A673 (cell line): ENCODE results near the gene ADAT2. TPM values are rescaled to one million over a fixed set of nuclear protein-coding genes. Genes with fewer than 3 reads are reported as not detected.

Experiments used
- BruUV-seq: library from RNA; stranded (reverse); fragments of 400-500 nt; replicated peaks from 2 replicates; lab custom pipeline; 2021; lab: Mats Ljungman, UMichigan
- CTCF ChIA-PET: fragments of 300-600 bp; sonication (Branson Sonifier 250); formaldehyde crosslinking; loops from one replicate; lab custom pipeline; 2022; ENCODE audit warnings: antibody characterized with exemption; lab: Charles Lee
- POLR2A ChIA-PET: fragments of 300-600 bp; sonication (Branson Sonifier 250); formaldehyde crosslinking; loops from one replicate; lab custom pipeline; 2022; ENCODE audit warnings: antibody characterized with exemption; ENCODE audit not compliant: low non-redundant PET; lab: Charles Lee
- DNase-seq: peaks from one replicate; pipeline ENCODE4 v3.0.0-alpha.2; 2015; ENCODE audit warnings: low spot score
- H3K27ac ChIP-seq: fragments of 200-600 bp; sonication (generic); 2 replicates; pipeline ENCODE4 v1.5.1; 2016; ENCODE audit warnings: mixed run types, low read depth, mild to moderate bottlenecking, mixed read lengths, antibody characterized with exemption, low read length; ENCODE audit not compliant: poor library complexity, severe bottlenecking
- H3K27me3 ChIP-seq: fragments of 200-600 bp; sonication (generic); replicated peaks from 2 replicates; pipeline ENCODE4 v1.6.1; 2017; ENCODE audit warnings: mixed run types, low read depth, mild to moderate bottlenecking, mixed read lengths, antibody characterized with exemption, low read length; ENCODE audit not compliant: insufficient read depth, poor library complexity
- H3K36me3 ChIP-seq: fragments of 200-600 bp; sonication (generic); 2 replicates; pipeline ENCODE4 v1.6.1; 2016; ENCODE audit warnings: mixed run types, mild to moderate bottlenecking, mixed read lengths, antibody characterized with exemption, low read length; ENCODE audit not compliant: insufficient read depth, poor library complexity, severe bottlenecking
- H3K4me1 ChIP-seq: fragments of 200-600 bp; sonication (generic); 2 replicates; pipeline ENCODE4 v1.6.1; 2017; ENCODE audit warnings: mixed run types, mild to moderate bottlenecking, mixed read lengths, antibody characterized with exemption, low read length; ENCODE audit not compliant: insufficient read depth, poor library complexity, severe bottlenecking
- H3K4me3 ChIP-seq: fragments of 200-600 bp; sonication (generic); 2 replicates; pipeline ENCODE4 v1.5.1; 2016; ENCODE audit warnings: low read depth, mixed run types, mild to moderate bottlenecking, mixed read lengths, low read length; ENCODE audit not compliant: poor library complexity, severe bottlenecking
- H3K9me3 ChIP-seq: fragments of 200-600 bp; sonication (generic); 2 replicates; pipeline ENCODE4 v1.6.1; 2016; ENCODE audit warnings: mixed run types, low read depth, mild to moderate bottlenecking, mixed read lengths, antibody characterized with exemption, low read length; ENCODE audit not compliant: poor library complexity, severe bottlenecking
- EZH2 ChIP-seq: fragments of 200-600 bp; sonication (generic); IDR thresholded peaks from 2 replicates; pipeline ENCODE4 v1.6.1; 2017; ENCODE audit warnings: borderline replicate concordance, low read depth, mild to moderate bottlenecking, mixed read lengths, antibody characterized with exemption, low read length; ENCODE audit not compliant: poor library complexity, severe bottlenecking
- intact Hi-C: fragments of 100-400 bp; cut with micrococcal nuclease; formaldehyde crosslinking; loops from one replicate; pipeline ENCODE4 v1.10.0; 2022; ENCODE audit not compliant: unreplicated experiment
- total RNA-seq: library from RNA; stranded (reverse); gene quantifications from 2 replicates; pipeline ENCODE4 v1.2.3, GENCODE V29; 2021
- TF ChIP-seq, protein P1 (sequence below): fragments of 300-800, 200-600 bp; sonication (generic); conservative IDR thresholded peaks from 2 replicates; pipeline ENCODE4 v1.5.1; 2017; ENCODE audit warnings: low read depth, mild to moderate bottlenecking, antibody characterized with exemption, low read length, moderate library complexity, mixed read lengths

The ADAT2 gene
- total RNA-seq, 1 experiment from 2014 or later = 9.9 TPM

DNA sequence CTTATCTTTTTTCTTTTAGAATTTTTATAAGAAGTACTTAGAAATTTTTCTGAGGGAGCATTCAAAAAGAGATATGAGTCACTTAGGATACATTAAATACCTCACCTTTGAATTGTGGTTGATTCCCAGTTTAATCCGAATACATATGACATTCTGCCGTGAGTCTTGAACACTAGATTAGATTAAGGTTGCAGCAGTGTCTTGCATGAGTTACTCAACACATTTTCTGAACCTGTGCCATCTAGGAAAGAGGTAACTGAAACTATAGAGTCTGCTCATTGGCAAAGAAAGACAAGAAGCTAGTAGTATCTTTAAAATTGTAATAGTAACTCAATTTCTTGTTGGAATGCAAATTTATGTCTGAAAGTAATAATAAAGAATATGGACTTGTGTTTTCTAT, 15.1 kb upstream of the ADAT2 start:
- TF ChIP-seq, protein P1, sequence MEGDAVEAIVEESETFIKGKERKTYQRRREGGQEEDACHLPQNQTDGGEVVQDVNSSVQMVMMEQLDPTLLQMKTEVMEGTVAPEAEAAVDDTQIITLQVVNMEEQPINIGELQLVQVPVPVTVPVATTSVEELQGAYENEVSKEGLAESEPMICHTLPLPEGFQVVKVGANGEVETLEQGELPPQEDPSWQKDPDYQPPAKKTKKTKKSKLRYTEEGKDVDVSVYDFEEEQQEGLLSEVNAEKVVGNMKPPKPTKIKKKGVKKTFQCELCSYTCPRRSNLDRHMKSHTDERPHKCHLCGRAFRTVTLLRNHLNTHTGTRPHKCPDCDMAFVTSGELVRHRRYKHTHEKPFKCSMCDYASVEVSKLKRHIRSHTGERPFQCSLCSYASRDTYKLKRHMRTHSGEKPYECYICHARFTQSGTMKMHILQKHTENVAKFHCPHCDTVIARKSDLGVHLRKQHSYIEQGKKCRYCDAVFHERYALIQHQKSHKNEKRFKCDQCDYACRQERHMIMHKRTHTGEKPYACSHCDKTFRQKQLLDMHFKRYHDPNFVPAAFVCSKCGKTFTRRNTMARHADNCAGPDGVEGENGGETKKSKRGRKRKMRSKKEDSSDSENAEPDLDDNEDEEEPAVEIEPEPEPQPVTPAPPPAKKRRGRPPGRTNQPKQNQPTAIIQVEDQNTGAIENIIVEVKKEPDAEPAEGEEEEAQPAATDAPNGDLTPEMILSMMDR = no peak
- TF ChIP-seq EZH2 = no peak
- intact Hi-C loops = no loop called here
- Histone ChIP-seq H3K4me1 (no peaks in the 10 kb centered on the region), H3K9me3 (no peaks in the 10 kb centered on the region), H3K36me3 (no peaks in the 10 kb centered on the region), H3K4me3 (no peak overlapping the region), H3K27ac (no peak overlapping the region), H3K27me3 (no peaks in the 10 kb centered on the region)
- POLR2A ChIA-PET = interaction anchor here (0.5 kb wide), 1 partner anchor 40 kb away, joined by 10 read pairs; no protein-coding TSS in a partner anchor
- no peak for DNase-seq
- CTCF ChIA-PET = no interaction called here
- BruUV-seq = no TSS peak

DNA sequence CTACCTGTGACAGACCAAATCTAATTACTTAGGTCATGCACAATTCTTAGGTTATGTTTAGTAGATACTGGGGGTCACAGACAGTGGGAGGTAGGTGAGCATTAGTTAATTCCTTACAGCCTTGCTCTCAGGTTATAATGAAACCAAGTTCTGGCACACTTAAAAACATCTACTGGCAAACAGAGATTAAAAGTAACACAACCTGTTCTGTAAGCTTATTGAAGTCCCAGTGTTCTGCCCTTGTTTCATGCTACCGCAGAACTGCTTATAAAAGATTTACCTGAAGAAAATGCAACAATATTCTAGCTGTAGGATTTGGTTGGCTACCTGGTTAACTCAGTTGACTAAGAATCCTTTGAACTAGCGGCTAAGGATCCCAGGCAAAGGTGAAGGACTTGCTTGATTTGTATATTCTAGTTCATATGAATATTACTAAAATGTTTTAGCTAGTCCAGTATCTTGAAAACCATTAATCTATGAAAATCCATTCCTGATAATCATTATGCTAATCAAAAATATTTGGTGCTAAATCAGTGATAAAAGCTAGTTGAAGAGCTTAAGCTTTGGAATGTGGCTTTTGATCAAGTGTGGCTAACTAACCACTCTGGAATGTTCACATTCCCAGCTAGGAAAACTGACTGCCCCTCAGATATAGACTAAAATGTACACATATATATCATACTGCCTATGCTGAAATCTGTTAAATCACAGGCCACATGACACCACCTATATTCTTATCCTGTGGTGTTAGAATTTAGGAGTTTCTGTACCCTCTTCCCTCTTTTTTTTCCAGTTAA, 7.3 kb upstream of the ADAT2 start:
- BruUV-seq = no TSS peak
- intact Hi-C loops = no loop called here
- H3K36me3 ChIP-seq = no peaks in the 10 kb centered on the region

DNA sequence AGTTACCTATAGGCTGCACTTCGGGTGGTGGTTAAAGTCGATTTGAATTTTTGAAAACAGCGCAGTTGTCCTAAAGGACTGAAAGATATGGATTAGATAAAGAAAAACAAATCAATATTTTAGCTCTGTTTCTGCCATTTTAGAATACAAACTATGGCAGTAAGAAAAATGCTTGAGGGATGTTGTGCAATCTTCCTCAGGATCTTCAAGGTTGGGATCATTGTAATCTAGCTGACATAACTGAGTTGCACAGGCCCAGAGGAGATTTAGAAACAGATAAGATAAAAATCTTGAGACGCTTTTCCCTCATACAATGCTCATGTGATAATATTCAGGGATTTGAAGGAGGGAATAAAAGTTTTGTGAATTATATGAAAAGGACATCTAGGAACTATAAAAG, 1.0 kb upstream of the ADAT2 start:
- BruUV-seq = TSS peak; percentile 57
- no peaks in the 10 kb centered on the region for H3K36me3 ChIP-seq
- no peak overlapping the region for H3K27ac ChIP-seq
- POLR2A ChIA-PET = no interaction called here
- H3K9me3 ChIP-seq = no peaks in the 10 kb centered on the region
- CTCF ChIA-PET = no interaction called here
- no peaks in the 10 kb centered on the region for H3K27me3 ChIP-seq
- peak overlapping the region; percentile 57 for H3K4me3 ChIP-seq
- TF ChIP-seq EZH2 = no peak
- TF ChIP-seq, protein P1 = no peak
- peaks cover 7% of the 10 kb centered on the region for H3K4me1 ChIP-seq
- intact Hi-C loops = no loop called here
- DNase-seq = no peak

More for the DNA sequence above, 7.3 kb upstream of the ADAT2 start:
- no peak for DNase-seq
- Histone ChIP-seq H3K27me3 (no peaks in the 10 kb centered on the region), H3K4me3 (no peak overlapping the region), H3K9me3 (no peaks in the 10 kb centered on the region), H3K27ac (no peak overlapping the region), H3K4me1 (no peaks in the 10 kb centered on the region)
- ChIA-PET POLR2A (no interaction called here), CTCF (no interaction called here)
- TF ChIP-seq, protein P1 = no peak
- no peak for TF ChIP-seq EZH2
